HG03439 (cell line): ENCODE results near the gene COG8.
A peak's percentile ranks its signal among the peaks of the same experiment; 100 is the strongest.

Source experiments
- ATAC-seq: cut with Tn5 transposase; IDR thresholded peaks from one replicate; pipeline ENCODE4 v1.9.1; 2021; ENCODE audit warnings: mild to moderate bottlenecking, moderate library complexity; ENCODE audit not compliant: unreplicated experiment

Gene COG8

DNA sequence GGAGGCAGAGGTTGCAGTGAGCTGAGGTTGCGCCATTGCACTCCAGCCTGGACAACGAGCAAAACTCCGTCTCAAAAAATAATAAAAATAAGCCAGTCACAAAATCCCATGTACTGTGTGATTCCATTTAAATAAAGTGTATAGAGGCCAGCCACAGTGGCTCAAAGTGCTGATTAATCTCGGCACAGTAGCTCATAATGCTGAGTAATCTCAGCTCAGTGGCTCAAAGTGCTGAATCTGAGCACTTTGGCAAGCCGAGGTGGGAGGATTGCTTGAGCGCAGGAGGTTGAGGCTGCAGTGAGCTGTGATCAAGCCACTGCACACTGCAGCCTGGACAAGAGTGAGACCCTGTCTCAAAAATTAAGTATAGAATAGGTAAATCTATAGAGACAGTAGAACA, 7.3 kb upstream of the COG8 start:
- no peak for ATAC-seq

DNA sequence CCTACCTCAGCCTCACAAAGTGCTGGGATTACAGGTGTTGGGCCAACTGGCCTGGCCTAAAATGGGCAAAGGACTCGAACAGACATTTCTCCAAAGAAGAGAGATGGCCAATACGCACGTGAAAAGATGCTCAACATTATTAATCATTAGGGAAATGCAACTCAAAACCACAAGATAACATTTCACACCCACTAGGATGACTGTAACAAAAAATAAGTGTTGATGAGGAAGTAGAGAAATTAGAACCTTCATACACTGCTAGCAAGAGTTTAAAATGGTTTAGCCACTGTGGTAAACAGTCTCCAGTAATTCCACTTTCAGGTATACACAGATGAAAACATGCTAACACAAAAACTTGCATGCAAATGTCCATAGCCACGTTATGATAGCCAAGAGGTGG, 6.6 kb upstream of the COG8 start:
- no peak for ATAC-seq

DNA sequence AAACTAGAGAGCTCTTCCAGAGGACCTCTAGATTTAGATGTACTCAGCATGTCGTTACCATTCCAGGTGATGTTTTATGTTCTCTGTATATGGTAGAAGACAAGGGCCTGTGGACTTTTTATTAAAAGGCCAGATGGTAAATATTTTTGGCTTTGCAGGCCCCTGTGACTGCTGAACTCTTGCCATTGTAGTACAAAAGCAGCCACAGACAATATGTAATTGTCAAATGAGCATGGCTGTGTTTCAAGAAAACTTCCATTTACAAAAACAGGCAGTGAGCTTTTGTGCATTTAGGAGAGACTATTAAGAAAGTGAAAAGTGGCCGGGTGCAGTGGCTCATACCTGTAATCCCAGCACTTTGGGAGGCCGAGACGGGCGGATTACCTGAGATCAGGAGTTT, 4.8 kb upstream of the COG8 start:
- no peak for ATAC-seq

DNA sequence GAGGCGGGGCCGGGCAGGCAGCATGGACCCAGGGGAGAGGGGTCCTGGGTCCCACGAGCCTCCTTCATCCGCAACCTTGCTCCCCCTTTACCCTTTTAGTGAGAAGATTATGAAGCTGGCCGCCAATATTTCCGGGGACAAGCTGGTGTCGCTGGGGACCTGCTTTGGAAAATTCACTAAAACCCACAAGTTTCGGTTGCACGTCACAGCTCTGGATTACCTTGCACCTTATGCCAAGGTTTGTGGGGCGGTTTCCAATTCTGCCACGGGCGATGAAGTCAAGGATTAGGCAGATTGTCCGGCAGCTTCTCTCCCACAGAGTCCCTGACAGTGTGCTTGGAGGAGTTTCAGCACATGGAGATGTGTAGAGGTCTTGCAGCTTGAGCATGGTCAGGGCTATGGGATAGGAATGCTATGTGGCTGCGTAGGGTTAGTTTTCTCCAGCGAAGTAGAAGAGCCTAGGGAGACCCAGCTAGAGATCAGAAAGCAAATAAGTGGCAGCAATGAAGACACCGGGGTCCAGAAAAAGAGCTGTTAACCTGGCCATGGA, 806 bp upstream of the COG8 start:
- peak; percentile 7 for ATAC-seq

DNA sequence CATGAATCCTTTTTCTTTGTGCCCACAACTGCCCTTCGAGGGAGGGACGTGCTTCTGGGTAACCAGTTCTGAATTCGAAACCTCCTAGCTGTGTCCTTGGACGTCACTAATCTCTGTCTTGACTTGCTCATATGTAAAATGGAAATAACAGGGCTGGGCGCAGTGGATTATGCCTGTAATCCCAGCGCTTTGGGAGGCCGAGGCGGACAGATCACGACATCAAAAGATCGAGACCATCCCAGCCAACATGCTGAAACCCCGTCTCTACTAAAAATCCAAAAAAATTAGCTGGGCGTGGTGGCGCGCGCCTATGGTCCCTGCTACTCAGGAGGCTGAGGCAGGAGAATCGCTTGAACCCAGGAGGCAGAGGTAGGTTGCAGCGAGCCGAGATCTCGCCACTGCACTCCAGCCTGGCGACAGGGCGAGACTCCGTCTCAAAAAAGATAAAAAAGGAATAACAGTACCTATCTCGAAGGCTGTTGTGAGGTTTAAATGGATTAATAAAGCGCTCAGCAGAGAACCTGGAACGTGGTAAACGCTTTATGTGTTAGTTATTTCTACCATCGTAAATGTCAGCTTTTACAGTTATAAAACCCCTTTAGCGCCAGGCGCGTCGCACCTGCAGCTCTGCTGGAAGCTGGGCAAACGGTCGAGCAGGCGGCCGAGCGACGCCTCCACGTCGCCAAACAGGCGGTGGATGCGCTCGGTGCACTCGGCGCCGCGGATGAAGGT, 641 bp downstream of the COG8 start:
- ATAC-seq: peak; percentile 1

GRCh38 chr16:69334696-69335095, 4.7 kb downstream of the COG8 start:
- no peak for ATAC-seq

GRCh38 chr16:69330286-69331109, 8.9 kb downstream of the COG8 start, which contains the start of gene PDF:
Gene PDF (minus strand): TSS chr16:69330588. CDS start chr16:69330570, 18 bp downstream.
- ATAC-seq: peak; percentile 87

- ATAC-seq: peak; percentile 2
These were observed 9.7 kb downstream of the COG8 start for GRCh38 chr16:69329369-69330285.

DNA sequence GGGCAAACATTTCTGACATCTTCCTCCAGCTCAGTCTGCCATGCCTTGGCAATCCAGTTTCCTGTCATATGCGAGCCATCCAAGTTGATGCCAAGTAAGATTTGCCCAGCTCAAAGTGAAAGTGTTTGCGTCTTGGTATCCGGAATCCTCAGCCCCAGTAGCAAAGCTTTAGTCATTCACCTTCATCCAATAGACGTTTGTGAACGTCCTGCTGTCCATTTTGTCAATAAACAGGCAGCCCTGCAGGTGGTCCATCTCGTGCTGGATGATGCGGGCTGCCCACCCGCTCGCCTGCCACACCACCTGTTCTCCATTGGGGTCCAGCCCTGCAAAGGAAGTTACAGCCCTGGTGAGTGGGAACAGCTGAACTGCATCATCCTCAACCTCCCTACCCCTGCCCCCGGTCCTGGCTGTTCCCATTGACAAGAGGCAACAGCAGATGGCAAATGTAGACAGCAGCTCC, 10.5 kb downstream of the COG8 start:
- ATAC-seq: no peak

DNA sequence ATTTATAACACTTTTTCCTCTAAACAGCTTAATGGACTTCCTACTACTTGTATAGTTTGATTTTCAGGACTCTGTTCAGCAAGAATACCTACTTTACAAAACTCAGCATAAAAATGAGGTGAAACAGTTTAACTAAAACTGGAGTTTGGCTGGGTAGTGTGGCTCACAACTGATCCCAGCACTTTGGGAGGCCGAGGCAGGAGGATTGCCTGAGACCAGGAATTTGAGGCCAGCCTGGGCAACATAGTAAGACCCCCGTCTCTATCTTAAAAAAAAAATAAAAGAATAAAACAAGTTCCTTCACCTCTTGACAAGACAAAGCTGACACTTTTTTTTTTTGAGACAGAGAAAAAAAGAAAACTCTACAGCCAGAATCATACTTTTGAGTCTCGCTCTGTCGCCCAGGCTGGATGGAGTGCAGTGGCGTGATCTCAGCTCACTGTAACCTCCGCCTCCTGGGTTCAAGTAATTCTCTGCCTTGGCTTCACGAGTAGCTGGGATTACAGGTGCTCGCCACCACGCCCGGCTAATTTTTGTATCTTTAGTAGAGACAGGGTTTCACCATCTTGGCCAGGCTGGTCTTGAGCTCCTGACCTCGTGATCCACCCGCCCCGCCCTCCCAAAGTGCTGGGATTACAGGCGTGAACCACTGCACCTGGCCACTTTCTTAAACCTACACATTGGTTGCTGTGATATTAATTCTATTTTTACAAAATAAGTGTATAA, 11.6 kb downstream of the COG8 start:
- ATAC-seq: no peak

GRCh38 chr16:69326172-69326873, 13.0 kb downstream of the COG8 start:
- ATAC-seq: no peak

DNA sequence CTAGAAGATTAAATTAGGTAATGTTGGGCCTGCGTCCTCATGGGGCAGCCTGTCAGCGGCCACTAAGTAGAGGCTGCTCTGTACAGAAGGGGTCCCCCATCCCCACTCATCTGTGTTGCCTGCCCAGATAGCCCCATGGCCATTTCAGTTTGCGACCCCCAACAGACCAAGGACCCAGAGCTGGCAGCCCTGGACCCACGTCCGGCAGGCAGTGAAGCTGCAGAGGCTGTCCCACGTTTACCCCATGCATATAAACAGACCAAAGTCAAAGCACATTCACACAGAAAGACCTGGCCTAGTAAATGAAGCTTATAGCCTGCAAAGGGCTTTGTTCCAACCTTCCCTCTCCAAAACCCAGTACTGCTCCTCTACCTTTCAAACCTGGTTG, 13.6 kb downstream of the COG8 start:
- ATAC-seq: no peak

- no peak for ATAC-seq
These were observed 14.6 kb downstream of the COG8 start for GRCh38 chr16:69324585-69325253.

GRCh38 chr16:69324013-69324531, 15.3 kb downstream of the COG8 start:
- no peak for ATAC-seq

DNA sequence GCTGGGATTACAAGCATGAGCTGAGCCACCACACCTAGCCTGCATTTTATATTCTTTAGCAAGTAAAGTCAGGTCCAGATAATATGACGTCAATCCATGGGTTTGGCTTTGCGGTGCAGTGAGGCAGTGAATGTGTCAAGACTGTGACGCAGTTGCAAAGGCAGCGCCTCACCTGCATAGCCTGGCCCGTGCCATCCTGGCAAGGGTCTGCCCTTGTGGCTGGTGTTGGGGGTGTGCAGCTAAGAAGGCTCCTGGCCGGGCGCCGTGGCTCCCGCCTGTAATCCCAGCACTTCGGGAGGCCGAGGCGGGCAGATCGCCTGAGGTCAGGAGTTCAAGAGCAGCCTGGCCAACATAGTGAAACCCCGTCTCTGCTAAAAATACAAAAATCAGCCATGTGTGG, 15.9 kb downstream of the COG8 start:
- no peak for ATAC-seq

GRCh38 chr16:69322343-69322742, 17.0 kb downstream of the COG8 start:
- ATAC-seq: no peak

GRCh38 chr16:69321080-69321479, 18.3 kb downstream of the COG8 start:
- no peak for ATAC-seq

DNA sequence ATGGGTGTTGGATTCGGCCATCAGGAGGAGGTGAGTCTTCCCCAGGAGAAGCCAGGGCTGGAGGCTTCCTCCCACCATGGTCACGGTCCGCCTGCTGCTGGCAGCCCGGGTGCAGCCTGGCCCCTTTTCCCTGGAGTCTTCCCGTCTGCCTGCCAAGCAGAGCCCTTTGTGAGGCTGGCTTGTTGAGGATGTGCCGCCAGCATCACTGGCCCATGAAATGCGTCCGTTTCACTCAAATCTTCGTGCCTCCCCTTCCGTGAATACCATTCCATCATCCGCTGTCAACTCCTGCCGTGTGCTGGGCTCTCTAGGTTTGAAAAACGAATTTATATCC, 18.7 kb downstream of the COG8 start:
- ATAC-seq: no peak
